ENCODE data around the gene SLC35G4. TPM values are rescaled to one million over a fixed set of nuclear protein-coding genes. Genes with fewer than 3 reads are reported as not detected.

The SLC35G4 gene
- total and polyA plus RNA-seq, 2 of the 4 experiments (the other 2 are of a cell fraction): not detected

DNA sequence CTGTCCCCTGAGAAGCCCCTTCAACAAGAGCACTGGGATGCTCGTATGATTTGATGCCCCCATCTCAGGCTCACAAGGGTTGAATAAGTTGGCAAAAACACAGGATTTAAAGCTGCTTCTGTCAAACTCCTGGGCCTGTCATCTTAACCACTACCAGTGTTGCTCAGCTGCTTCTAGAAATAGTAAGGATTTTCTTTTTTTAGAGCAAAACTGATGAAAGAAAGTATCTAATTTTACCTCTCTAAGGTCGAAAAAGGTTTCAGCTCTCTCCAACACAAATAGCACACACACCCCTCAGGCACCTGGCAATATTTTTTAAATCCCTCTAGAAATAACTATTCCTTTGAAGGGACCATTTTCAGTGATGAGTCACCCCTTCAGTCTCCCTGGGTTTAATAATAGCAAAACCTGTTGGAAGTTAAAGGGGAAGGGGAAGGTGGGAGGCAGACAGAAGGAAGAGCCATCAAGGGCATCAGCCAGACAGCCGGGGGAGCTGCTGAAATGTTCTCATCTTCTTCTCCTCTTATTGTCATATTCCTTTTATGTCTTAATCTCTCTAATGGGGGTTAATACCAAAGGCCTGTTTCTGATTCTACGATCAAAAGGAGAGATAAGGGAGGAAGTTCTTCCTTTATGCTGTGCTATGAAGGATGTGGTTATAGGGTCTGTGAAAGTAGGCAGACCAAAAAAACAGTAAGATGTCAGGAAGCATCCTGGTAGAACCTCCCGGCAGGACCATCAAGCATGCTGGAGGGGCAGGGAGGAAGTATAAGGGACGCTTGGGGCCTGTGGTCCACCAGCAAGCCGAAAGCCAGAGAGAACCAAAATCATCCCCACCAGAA lies 31.9 kb upstream of the SLC35G4 start:
- DNase-seq (no peak), ATAC-seq (ENCODE audit: low read depth) (no peak)
- in situ Hi-C loops (cut with MboI; ENCODE audit: low sequenced_read_pairs): no loop called here
- Histone ChIP-seq H3K4me1 (ENCODE audit: control insufficient read depth, insufficient read depth, low read length) (no peaks in the 10 kb centered on the region), H3K9ac (ENCODE audit: low read depth, low read length) (no peak overlapping the region), H3K23ac (ENCODE audit: low read depth, low read length) (no peak overlapping the region), H3K27me3 (ENCODE audit: control insufficient read depth, insufficient read depth, low read length) (peaks cover 12% of the 10 kb centered on the region), H3K79me1 (ENCODE audit: low read depth in 1 of 2, low read length in 2 of 2) (no peaks in the 10 kb centered on the region), H4K5ac (ENCODE audit: low read depth, low read length) (no peak overlapping the region), H2AK9ac (replicated peaks; ENCODE audit: low read depth, low read length, poor library complexity) (no peak overlapping the region), H2AK5ac (ENCODE audit: low read depth, low read length) (no peak overlapping the region), H3K27ac (ENCODE audit: insufficient read depth, low read length) (no peak overlapping the region), H2AFZ (replicated peaks; ENCODE audit: low read length, poor library complexity) (no peak overlapping the region), H3K4me2 (ENCODE audit: low read depth, low read length) (no peak overlapping the region), H4K8ac (ENCODE audit: low read depth in 2 of 2, low read length in 2 of 2) (no peak overlapping the region), H3K9me1 (ENCODE audit: insufficient read depth, low read length) (no peaks in the 10 kb centered on the region), H4K91ac (ENCODE audit: insufficient read depth, low read depth, low read length) (no peak overlapping the region), H3K14ac (replicated peaks; ENCODE audit: low read depth, low read length) (no peak overlapping the region), H3K36me3 (ENCODE audit: control insufficient read depth, insufficient read depth, low read length) (no peaks in the 10 kb centered on the region), H4K20me1 (ENCODE audit: insufficient read depth, low read length) (no peaks in the 10 kb centered on the region), H2BK120ac (ENCODE audit: low read depth, low read length) (no peak overlapping the region), H3K9me3 (ENCODE audit: control insufficient read depth, insufficient read depth, low read length) (no peaks in the 10 kb centered on the region), H2BK15ac (ENCODE audit: low read depth, low read length) (no peak overlapping the region), H3K4ac (ENCODE audit: low read depth, low read length) (no peak overlapping the region), H3K4me3 (ENCODE audit: insufficient read depth, low read depth, low read length) (no peak overlapping the region), H2BK20ac (ENCODE audit: low read depth, low read length) (no peak overlapping the region), H3K18ac (ENCODE audit: low read depth, low read length) (no peak overlapping the region), H2BK5ac (ENCODE audit: low read depth, low read length, poor library complexity, severe bottlenecking) (no peak overlapping the region), H3K56ac (ENCODE audit: extremely low read depth, insufficient read depth, low read length) (no peak overlapping the region)
- intact Hi-C loops (cut with micrococcal nuclease): no loop called here
- no CpG with 5 or more reads among the region's 7 CpGs for WGBS, 2 experiments (ENCODE audit: extremely low coverage in 2 of 2, insufficient read length in 1 of 2)
- TF ChIP-seq NFE2L2 (IDR thresholded peaks at IDR 0.05; ENCODE audit: low read depth, low read length) (no peak), BHLHE40 (IDR thresholded peaks at IDR 0.05; ENCODE audit: low read depth, low read length) (no peak), RAD21 (IDR thresholded peaks at IDR 0.05; ENCODE audit: low read length) (no peak), RFX5 (IDR thresholded peaks at IDR 0.05; ENCODE audit: low read depth, low read length) (no peak), MAZ (IDR thresholded peaks at IDR 0.05; ENCODE audit: borderline replicate concordance, low read depth, low read length) (no peak), POLR2A (IDR thresholded peaks at IDR 0.05; ENCODE audit: low read depth, low read length) (no peak), SMC3 (IDR thresholded peaks at IDR 0.05; ENCODE audit: low read depth, low read length) (no peak), FOS (IDR thresholded peaks at IDR 0.05; ENCODE audit: low read depth, low read length) (no peak), RCOR1 (IDR thresholded peaks at IDR 0.05; ENCODE audit: insufficient replicate concordance, low read length) (no peak), MAFK (IDR thresholded peaks at IDR 0.05; ENCODE audit: low read depth, low read length) (no peak), CTCF (conservative IDR thresholded peaks at IDR 0.05; ENCODE audit: low read depth, low read length) (no peak), CHD1 (IDR thresholded peaks at IDR 0.05; ENCODE audit: low read depth, low read length) (no peak), MXI1 (IDR thresholded peaks at IDR 0.05; ENCODE audit: borderline replicate concordance, low read depth, low read length) (no peak), CEBPB (IDR thresholded peaks at IDR 0.05; ENCODE audit: low read depth, low read length) (no peak)
- TF ChIP-seq, protein P1, sequence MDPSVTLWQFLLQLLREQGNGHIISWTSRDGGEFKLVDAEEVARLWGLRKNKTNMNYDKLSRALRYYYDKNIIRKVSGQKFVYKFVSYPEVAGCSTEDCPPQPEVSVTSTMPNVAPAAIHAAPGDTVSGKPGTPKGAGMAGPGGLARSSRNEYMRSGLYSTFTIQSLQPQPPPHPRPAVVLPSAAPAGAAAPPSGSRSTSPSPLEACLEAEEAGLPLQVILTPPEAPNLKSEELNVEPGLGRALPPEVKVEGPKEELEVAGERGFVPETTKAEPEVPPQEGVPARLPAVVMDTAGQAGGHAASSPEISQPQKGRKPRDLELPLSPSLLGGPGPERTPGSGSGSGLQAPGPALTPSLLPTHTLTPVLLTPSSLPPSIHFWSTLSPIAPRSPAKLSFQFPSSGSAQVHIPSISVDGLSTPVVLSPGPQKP (IDR thresholded peaks at IDR 0.05; ENCODE audit: borderline replicate concordance, low read depth, low read length): no peak
- TF ChIP-seq, protein P2, sequence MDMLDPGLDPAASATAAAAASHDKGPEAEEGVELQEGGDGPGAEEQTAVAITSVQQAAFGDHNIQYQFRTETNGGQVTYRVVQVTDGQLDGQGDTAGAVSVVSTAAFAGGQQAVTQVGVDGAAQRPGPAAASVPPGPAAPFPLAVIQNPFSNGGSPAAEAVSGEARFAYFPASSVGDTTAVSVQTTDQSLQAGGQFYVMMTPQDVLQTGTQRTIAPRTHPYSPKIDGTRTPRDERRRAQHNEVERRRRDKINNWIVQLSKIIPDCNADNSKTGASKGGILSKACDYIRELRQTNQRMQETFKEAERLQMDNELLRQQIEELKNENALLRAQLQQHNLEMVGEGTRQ (IDR thresholded peaks at IDR 0.05; ENCODE audit: low read depth, low read length): no peak
- dilution Hi-C loops (cut with HindIII; ENCODE audit: low sequenced_read_pairs, unreplicated experiment): no loop called here
- ChIA-PET POLR2A (ENCODE audit: unreplicated experiment) (no interaction called here), CTCF (no interaction called here)
- no TSS peak for BruUV-seq (replicated peaks)
